Measurements from ENCODE around the gene METTL9.
"Not testable (repeated sequence)": the region's sequence is repeated elsewhere in the genome, so short reads cannot be mapped to it uniquely, and the experiment has no call there.

The METTL9 gene

GRCh38 chr16:21565507-21565860, 33.9 kb upstream of the METTL9 start:
- Mint-ChIP-seq H3K36me3 (no peaks in the 10 kb centered on the region), H3K4me1 (peaks cover 6% of the 10 kb centered on the region), H3K4me3 (no peak overlapping the region), H3K9me3 (no peaks in the 10 kb centered on the region), H3K27me3 (peaks cover 4% of the 10 kb centered on the region), H3K27ac (no peak overlapping the region)
- DNase-seq (ENCODE audit: low spot score in 2 of 2) (no peak), ATAC-seq (ENCODE audit: low read depth) (no peak)

GRCh38 chr16:21565861-21566669, 33.3 kb upstream of the METTL9 start:
- DNase-seq (ENCODE audit: low spot score in 2 of 2) (no peak), ATAC-seq (ENCODE audit: low read depth) (no peak)
- Mint-ChIP-seq H3K9me3 (no peaks in the 10 kb centered on the region), H3K4me3 (no peak overlapping the region), H3K27me3 (peaks cover 4% of the 10 kb centered on the region), H3K4me1 (peaks cover 6% of the 10 kb centered on the region), H3K36me3 (no peaks in the 10 kb centered on the region), H3K27ac (no peak overlapping the region)

- Mint-ChIP-seq H3K27ac (no peak overlapping the region), H3K27me3 (peaks cover 7% of the 10 kb centered on the region), H3K36me3 (no peaks in the 10 kb centered on the region), H3K4me3 (no peak overlapping the region), H3K4me1 (peaks cover 6% of the 10 kb centered on the region), H3K9me3 (no peaks in the 10 kb centered on the region)
- DNase-seq (ENCODE audit: low spot score in 2 of 2), result no peak
- no peak for ATAC-seq (ENCODE audit: low read depth)
These were observed 32.4 kb upstream of the METTL9 start for GRCh38 chr16:21566891-21567414.

GRCh38 chr16:21567496-21567895, 31.9 kb upstream of the METTL9 start:
- not testable (repeated sequence) for H3K4me3 Mint-ChIP-seq; DNase-seq (ENCODE audit: low spot score in 2 of 2); H3K4me1 Mint-ChIP-seq; H3K36me3 Mint-ChIP-seq; H3K9me3 Mint-ChIP-seq; H3K27me3 Mint-ChIP-seq; H3K27ac Mint-ChIP-seq; ATAC-seq (ENCODE audit: low read depth)

- H3K27ac Mint-ChIP-seq, result no peak overlapping the region
- no peaks in the 10 kb centered on the region for H3K36me3 Mint-ChIP-seq
- no peaks in the 10 kb centered on the region for H3K9me3 Mint-ChIP-seq
- H3K4me1 Mint-ChIP-seq, result peaks cover 6% of the 10 kb centered on the region
- no peak overlapping the region for H3K4me3 Mint-ChIP-seq
- DNase-seq (ENCODE audit: low spot score in 2 of 2), result no peak
- peaks cover 6% of the 10 kb centered on the region for H3K27me3 Mint-ChIP-seq
- no peak for ATAC-seq (ENCODE audit: low read depth)
These were observed 30.7 kb upstream of the METTL9 start for GRCh38 chr16:21568502-21569189.

- H3K9me3 Mint-ChIP-seq, result no peaks in the 10 kb centered on the region
- peaks cover 4% of the 10 kb centered on the region for H3K4me1 Mint-ChIP-seq
- H3K27ac Mint-ChIP-seq, result no peak overlapping the region
- H3K4me3 Mint-ChIP-seq, result no peak overlapping the region
- no peak for ATAC-seq (ENCODE audit: low read depth)
- DNase-seq (ENCODE audit: low spot score in 2 of 2), result no peak
- peaks cover 6% of the 10 kb centered on the region for H3K27me3 Mint-ChIP-seq
- no peaks in the 10 kb centered on the region for H3K36me3 Mint-ChIP-seq
These were observed 28.7 kb upstream of the METTL9 start for GRCh38 chr16:21570676-21571017.

- H3K4me1 Mint-ChIP-seq; H3K4me3 Mint-ChIP-seq; H3K27ac Mint-ChIP-seq; DNase-seq (ENCODE audit: low spot score in 2 of 2); H3K36me3 Mint-ChIP-seq; H3K9me3 Mint-ChIP-seq; H3K27me3 Mint-ChIP-seq; ATAC-seq (ENCODE audit: low read depth): not testable (repeated sequence)
These were observed 25.9 kb upstream of the METTL9 start for GRCh38 chr16:21573506-21573905.

GRCh38 chr16:21574372-21574771, 25.0 kb upstream of the METTL9 start:
- no peak overlapping the region for H3K4me3 Mint-ChIP-seq
- ATAC-seq (ENCODE audit: low read depth), result no peak
- H3K4me1 Mint-ChIP-seq, result no peaks in the 10 kb centered on the region

GRCh38 chr16:21576323-21576722, 23.1 kb upstream of the METTL9 start:
- H3K27ac Mint-ChIP-seq; H3K27me3 Mint-ChIP-seq; H3K4me1 Mint-ChIP-seq; H3K4me3 Mint-ChIP-seq; H3K36me3 Mint-ChIP-seq; ATAC-seq (ENCODE audit: low read depth); H3K9me3 Mint-ChIP-seq; DNase-seq (ENCODE audit: low spot score in 2 of 2): not testable (repeated sequence)

More at GRCh38 chr16:21574372-21574771, 25.0 kb upstream of the METTL9 start:
- H3K27ac Mint-ChIP-seq, result no peak overlapping the region
- peaks cover 4% of the 10 kb centered on the region for H3K27me3 Mint-ChIP-seq
- H3K9me3 Mint-ChIP-seq, result peaks cover under 1% of the 10 kb centered on the region
- no peaks in the 10 kb centered on the region for H3K36me3 Mint-ChIP-seq
- DNase-seq (ENCODE audit: low spot score in 2 of 2), result no peak

- H3K27me3 Mint-ChIP-seq; H3K36me3 Mint-ChIP-seq; H3K4me3 Mint-ChIP-seq; ATAC-seq (ENCODE audit: low read depth); H3K27ac Mint-ChIP-seq; DNase-seq (ENCODE audit: low spot score in 2 of 2); H3K4me1 Mint-ChIP-seq; H3K9me3 Mint-ChIP-seq: not testable (repeated sequence)
These were observed 21.9 kb upstream of the METTL9 start for GRCh38 chr16:21577487-21577886.

GRCh38 chr16:21578311-21578710, 21.1 kb upstream of the METTL9 start:
- not testable (repeated sequence) for H3K9me3 Mint-ChIP-seq, H3K4me3 Mint-ChIP-seq, H3K27ac Mint-ChIP-seq

GRCh38 chr16:21580131-21580530, 19.2 kb upstream of the METTL9 start:
- H3K4me1 Mint-ChIP-seq; H3K27ac Mint-ChIP-seq; H3K4me3 Mint-ChIP-seq; DNase-seq (ENCODE audit: low spot score in 2 of 2); H3K9me3 Mint-ChIP-seq; ATAC-seq (ENCODE audit: low read depth); H3K36me3 Mint-ChIP-seq; H3K27me3 Mint-ChIP-seq: not testable (repeated sequence)

More at GRCh38 chr16:21578311-21578710, 21.1 kb upstream of the METTL9 start:
- not testable (repeated sequence) for H3K36me3 Mint-ChIP-seq; DNase-seq (ENCODE audit: low spot score in 2 of 2); H3K4me1 Mint-ChIP-seq; ATAC-seq (ENCODE audit: low read depth); H3K27me3 Mint-ChIP-seq

- H3K4me1 Mint-ChIP-seq, result no peaks in the 10 kb centered on the region
- H3K27ac Mint-ChIP-seq, result no peak overlapping the region
- DNase-seq (ENCODE audit: low spot score in 2 of 2) (no peak), ATAC-seq (ENCODE audit: low read depth) (no peak)
- no peak overlapping the region for H3K4me3 Mint-ChIP-seq
- H3K36me3 Mint-ChIP-seq, result no peaks in the 10 kb centered on the region
- H3K9me3 Mint-ChIP-seq, result peaks cover 1% of the 10 kb centered on the region
- no peaks in the 10 kb centered on the region for H3K27me3 Mint-ChIP-seq
These were observed 18.6 kb upstream of the METTL9 start for GRCh38 chr16:21580807-21581206.

GRCh38 chr16:21584817-21585216, 14.6 kb upstream of the METTL9 start:
- H3K9me3 Mint-ChIP-seq, result no peaks in the 10 kb centered on the region
- no peak overlapping the region for H3K27ac Mint-ChIP-seq
- H3K27me3 Mint-ChIP-seq, result no peaks in the 10 kb centered on the region
- no peak for ATAC-seq (ENCODE audit: low read depth)
- no peaks in the 10 kb centered on the region for H3K36me3 Mint-ChIP-seq
- no peak for DNase-seq (ENCODE audit: low spot score in 2 of 2)
- no peaks in the 10 kb centered on the region for H3K4me1 Mint-ChIP-seq
- no peak overlapping the region for H3K4me3 Mint-ChIP-seq

Data from memory B cell (primary cell).